ENCODE results near the gene COL6A1.

DNA sequence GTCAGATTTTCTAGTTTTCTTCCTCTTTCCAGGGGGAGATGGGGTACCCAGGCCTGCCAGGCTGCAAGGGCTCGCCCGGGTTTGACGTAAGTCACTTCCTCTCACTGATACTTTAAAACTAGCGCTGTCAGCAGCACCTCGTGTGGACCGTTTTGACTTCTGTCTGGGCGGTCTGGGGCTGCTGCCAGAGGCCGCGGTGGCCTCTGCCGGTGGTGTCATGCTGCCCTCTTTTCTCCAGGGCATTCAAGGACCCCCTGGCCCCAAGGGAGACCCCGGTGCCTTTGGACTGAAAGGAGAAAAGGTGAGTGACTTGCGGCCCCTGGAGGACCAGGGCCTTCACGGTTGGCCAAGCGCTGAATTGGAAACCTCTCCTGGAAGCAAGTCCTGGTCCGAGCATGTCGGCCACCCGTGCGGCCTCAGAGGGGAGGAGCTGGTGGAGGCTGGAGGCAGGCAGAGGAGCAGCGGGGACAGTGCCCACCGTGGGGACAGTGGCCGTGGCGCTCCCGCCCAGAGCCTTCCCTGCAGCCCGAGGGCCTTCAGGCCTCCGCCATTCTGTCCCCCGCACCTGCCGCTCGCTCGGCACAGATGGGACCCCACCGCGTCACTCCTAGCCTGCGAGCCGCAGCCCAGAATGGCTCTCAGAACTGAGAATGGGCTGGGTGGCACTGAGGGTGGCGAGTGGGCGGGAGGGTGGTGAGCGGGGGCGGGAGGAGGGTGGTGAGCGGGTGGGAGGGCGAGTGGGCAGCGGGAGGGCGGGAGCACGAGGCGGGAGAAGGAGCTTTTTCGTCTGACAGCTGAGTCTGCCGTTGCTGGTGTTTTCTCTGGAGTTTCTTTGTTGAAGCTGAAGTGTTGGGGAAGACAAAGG is 9.4 kb downstream of the COL6A1 start:
- TF ChIP-seq, protein P1, sequence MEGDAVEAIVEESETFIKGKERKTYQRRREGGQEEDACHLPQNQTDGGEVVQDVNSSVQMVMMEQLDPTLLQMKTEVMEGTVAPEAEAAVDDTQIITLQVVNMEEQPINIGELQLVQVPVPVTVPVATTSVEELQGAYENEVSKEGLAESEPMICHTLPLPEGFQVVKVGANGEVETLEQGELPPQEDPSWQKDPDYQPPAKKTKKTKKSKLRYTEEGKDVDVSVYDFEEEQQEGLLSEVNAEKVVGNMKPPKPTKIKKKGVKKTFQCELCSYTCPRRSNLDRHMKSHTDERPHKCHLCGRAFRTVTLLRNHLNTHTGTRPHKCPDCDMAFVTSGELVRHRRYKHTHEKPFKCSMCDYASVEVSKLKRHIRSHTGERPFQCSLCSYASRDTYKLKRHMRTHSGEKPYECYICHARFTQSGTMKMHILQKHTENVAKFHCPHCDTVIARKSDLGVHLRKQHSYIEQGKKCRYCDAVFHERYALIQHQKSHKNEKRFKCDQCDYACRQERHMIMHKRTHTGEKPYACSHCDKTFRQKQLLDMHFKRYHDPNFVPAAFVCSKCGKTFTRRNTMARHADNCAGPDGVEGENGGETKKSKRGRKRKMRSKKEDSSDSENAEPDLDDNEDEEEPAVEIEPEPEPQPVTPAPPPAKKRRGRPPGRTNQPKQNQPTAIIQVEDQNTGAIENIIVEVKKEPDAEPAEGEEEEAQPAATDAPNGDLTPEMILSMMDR (conservative IDR thresholded peaks at IDR 0.05 in 1 of 2, IDR thresholded peaks at IDR 0.05 in 1 of 2; ENCODE audit: low read depth in 1 of 2, low read length in 2 of 2): no peak
- no peak for TF ChIP-seq EZH2 (IDR thresholded peaks at IDR 0.05; ENCODE audit: low read length, missing control alignments)
